Activated CD4-positive, alpha-beta memory T cell treated with anti-CD3 and anti-CD28 coated beads, Interleukin-2, amount 10 ng/mL, durations not matched to agents 7 days and 5 days (primary cell): ENCODE measurements around the gene SUMF1. TPM values are rescaled to one million over a fixed set of nuclear protein-coding genes. Genes with fewer than 3 reads are reported as not detected.

Experiments used
- CTCF ChIA-PET: fragments of 350-600 bp; sonication (Branson Sonifier 250); formaldehyde crosslinking; loops from one replicate; lab custom pipeline; 2021; ENCODE audit warnings: antibody characterized with exemption, inconsistent platforms; lab: Charles Lee
- POLR2A ChIA-PET: fragments of 350-600 bp; sonication (Branson Sonifier 250); formaldehyde crosslinking; loops from one replicate; lab custom pipeline; 2021; ENCODE audit warnings: antibody characterized with exemption; lab: Charles Lee
- DNase-seq: peaks from one replicate; pipeline ENCODE4 v3.0.0-alpha.2; 2020
- H3K27ac Mint-ChIP-seq: one replicate; pipeline ENCODE4 v1.8.0; 2021; ENCODE audit warnings: mild to moderate bottlenecking, mixed read lengths
- H3K27me3 Mint-ChIP-seq: one replicate; pipeline ENCODE4 v1.8.0; 2021; ENCODE audit warnings: mixed read lengths
- H3K36me3 Mint-ChIP-seq: one replicate; pipeline ENCODE4 v1.8.0; 2021; ENCODE audit warnings: low read depth, mixed read lengths
- H3K4me1 Mint-ChIP-seq: one replicate; pipeline ENCODE4 v1.8.0; 2021; ENCODE audit warnings: mixed read lengths
- H3K4me3 Mint-ChIP-seq: one replicate; pipeline ENCODE4 v1.8.0; 2021; ENCODE audit warnings: mild to moderate bottlenecking, mixed read lengths
- H3K9me3 Mint-ChIP-seq: one replicate; pipeline ENCODE4 v1.8.0; 2021; ENCODE audit warnings: mixed read lengths
- total RNA-seq, 2 experiments: library from RNA; stranded (reverse); gene quantifications; one replicate each; pipeline ENCODE4 v1.2.3, GENCODE V29; 2021

SUMF1 gene
- total RNA-seq, 2 experiments from 2014 or later, result 7.1 to 7.3 TPM

DNA sequence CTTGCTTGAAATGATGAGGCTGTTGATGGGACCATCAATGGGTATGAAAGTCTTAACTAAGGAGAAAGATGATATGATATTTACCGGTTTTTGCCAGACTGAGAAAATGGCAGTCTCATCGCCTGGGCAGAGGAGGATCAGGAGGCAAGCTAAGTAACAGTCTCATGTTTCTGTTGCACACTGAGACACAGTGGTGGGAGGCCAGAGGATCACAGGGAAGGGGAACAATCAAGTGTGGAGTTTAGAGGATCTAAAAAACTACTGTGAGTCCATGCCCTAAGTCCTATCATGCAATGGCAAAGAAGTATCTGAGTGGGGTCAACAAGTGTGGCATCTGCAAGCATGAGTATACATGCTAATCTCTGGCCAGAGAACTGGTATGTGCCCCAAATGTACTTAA is 62.2 kb downstream of the SUMF1 start:
- DNase-seq, result no peak
- POLR2A ChIA-PET, result interaction anchor here (1.1 kb wide), 1 partner anchor 8 kb away, joined by 4 read pairs; no protein-coding TSS in a partner anchor
- Mint-ChIP-seq H3K9me3 (no peaks in the 10 kb centered on the region), H3K27ac (no peak overlapping the region), H3K4me3 (no peak overlapping the region), H3K4me1 (peaks cover 49% of the 10 kb centered on the region), H3K36me3 (peaks cover 34% of the 10 kb centered on the region), H3K27me3 (no peaks in the 10 kb centered on the region)
- CTCF ChIA-PET, result no interaction called here

DNA sequence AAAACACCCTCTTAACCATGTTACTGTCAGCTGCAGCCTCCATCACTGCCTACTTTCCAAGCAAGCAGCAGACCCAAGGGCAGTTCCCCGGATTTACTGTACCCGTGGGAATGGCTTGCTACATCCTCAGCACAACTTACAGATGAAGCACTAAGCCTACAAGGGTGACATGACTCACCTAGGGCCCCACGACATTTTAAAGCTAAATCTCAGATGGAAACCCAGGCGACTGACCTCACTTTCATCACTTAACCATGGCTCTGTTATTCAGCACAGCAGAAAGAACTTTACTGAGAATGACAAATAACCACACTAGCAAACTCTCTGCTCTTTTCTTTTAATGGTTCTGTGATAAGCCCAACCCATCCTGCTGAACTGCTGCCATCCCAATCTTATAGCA is 65.6 kb downstream of the SUMF1 start:
- H3K36me3 Mint-ChIP-seq, result peaks cover 37% of the 10 kb centered on the region
- no peak overlapping the region for H3K4me3 Mint-ChIP-seq
- no peaks in the 10 kb centered on the region for H3K9me3 Mint-ChIP-seq
- no peak overlapping the region for H3K27ac Mint-ChIP-seq
- POLR2A ChIA-PET, result no interaction called here
- H3K27me3 Mint-ChIP-seq, result no peaks in the 10 kb centered on the region
- no peak for DNase-seq
- CTCF ChIA-PET, result no interaction called here
- peaks cover 29% of the 10 kb centered on the region for H3K4me1 Mint-ChIP-seq

DNA sequence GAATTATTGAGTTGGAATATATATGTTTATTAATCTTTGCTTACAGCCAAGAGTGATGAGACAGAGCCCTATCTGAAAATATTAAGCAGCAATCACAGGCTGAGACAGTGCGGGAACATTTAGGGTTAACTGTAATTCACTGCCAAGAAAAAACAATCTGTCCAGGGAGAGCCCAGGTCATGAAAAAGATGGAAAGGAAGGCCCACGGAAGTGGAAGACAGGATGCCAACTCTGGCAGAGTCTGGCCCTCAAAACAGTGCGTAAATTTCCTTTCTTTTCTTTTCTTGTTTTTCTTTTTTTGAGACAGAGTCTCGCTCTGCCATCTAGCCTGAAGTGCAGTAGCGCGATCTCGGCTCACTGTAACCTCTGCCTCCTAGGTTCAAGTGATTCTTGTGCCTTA is 67.6 kb downstream of the SUMF1 start:
- peaks cover 41% of the 10 kb centered on the region for H3K4me1 Mint-ChIP-seq
- CTCF ChIA-PET, result interaction anchor here (1.8 kb wide), 1 partner anchor 48 kb away, joined by 9 read pairs; no protein-coding TSS in a partner anchor
- DNase-seq, result no peak

DNA sequence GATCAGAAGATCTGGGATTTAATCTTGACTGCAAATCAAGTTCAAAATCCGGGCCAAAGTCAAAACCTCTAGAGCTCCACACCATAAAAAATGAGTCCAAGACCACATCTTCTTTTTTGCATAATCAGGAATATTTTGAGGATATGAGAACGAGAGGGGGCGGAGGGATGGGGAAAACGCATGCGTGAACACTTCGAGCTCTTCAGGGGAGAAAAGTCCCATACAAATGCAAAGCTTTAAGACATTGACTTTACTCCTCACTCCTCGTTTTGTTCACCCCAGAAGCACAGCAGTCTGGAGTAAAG is 68.2 kb downstream of the SUMF1 start:
- ChIA-PET CTCF (interaction anchor here (1.4 to 1.8 kb wide), 2 partner anchors 48 to 581 kb away, joined by 3 to 9 read pairs; no protein-coding TSS in a partner anchor), POLR2A (no interaction called here)
- Mint-ChIP-seq H3K27ac (no peak overlapping the region), H3K4me3 (no peak overlapping the region), H3K36me3 (peaks cover 49% of the 10 kb centered on the region), H3K27me3 (no peaks in the 10 kb centered on the region), H3K4me1 (peaks cover 46% of the 10 kb centered on the region), H3K9me3 (peaks cover 3% of the 10 kb centered on the region)
- DNase-seq, result no peak

More for the DNA sequence above, 67.6 kb downstream of the SUMF1 start:
- POLR2A ChIA-PET, result no interaction called here
- H3K27me3 Mint-ChIP-seq, result no peaks in the 10 kb centered on the region
- no peak overlapping the region for H3K27ac Mint-ChIP-seq
- H3K9me3 Mint-ChIP-seq, result peaks cover 3% of the 10 kb centered on the region
- peaks cover 46% of the 10 kb centered on the region for H3K36me3 Mint-ChIP-seq
- H3K4me3 Mint-ChIP-seq, result no peak overlapping the region

DNA sequence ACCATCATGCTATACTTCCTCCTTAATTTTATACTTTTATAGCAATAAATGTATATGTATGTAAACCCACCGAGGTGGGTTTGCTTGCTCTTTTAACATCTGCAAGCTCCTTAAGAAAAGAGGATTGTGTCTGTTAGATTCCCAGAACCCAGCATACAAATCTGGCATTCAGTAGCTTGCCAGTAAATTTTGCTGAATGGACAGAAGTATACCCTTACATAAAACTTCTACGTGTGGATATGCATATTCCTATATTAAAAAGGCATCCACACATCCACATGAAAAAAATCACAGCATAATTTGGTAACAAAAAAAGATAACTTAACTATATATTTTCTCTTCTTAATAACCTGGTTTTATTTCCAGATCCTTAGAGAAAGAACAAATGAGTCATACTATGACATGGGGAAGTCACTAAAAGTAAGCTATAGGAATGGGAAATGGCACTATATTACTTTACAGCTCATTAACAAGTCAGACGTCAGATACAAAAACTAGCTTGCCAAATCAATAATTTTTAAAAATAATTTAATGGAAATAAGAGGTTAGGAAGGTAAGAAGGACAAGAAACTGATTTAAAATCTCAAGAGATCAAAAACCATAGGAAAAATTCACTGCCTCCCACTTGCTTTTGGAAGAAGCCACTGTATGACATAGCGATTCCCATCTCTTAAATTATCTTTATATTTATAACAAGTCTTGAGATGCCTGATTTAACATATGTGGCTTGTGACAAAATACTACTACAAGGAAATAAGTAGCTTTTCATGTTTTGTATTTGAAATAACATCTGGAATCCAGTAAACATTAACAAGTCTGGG is 68.7 kb downstream of the SUMF1 start:
- Mint-ChIP-seq H3K27ac (no peak overlapping the region), H3K36me3 (peaks cover 49% of the 10 kb centered on the region), H3K4me1 (peaks cover 49% of the 10 kb centered on the region), H3K27me3 (no peaks in the 10 kb centered on the region), H3K9me3 (peaks cover 3% of the 10 kb centered on the region), H3K4me3 (no peak overlapping the region)
- CTCF ChIA-PET, result interaction anchor here (1.4 to 1.8 kb wide), 2 partner anchors 47 to 582 kb away, joined by 3 to 9 read pairs; no protein-coding TSS in a partner anchor
- POLR2A ChIA-PET, result interaction anchor here (1.2 kb wide), 1 partner anchor 11 kb away, joined by 4 read pairs; no protein-coding TSS in a partner anchor
- DNase-seq, result no peak

DNA sequence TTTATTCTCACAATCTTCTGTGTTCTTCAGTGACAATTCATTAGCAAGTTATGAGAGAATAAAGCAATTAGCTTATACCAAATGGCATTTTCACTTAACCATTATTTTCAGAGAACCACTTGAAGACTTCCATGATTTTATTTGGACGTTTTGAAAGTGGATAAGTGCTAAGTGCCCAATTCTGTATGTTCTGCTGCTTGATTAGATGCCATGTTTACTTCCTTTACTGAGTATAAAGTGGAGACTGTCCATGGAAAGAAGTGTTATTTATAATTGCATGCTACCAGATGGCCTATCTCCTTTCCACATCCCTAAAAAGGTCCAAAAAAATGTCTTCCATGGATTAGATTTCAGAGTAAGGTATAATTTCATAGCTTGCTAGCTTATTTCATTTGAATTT is 69.6 kb downstream of the SUMF1 start:
- POLR2A ChIA-PET, result interaction anchor here (1.2 kb wide), 1 partner anchor 11 kb away, joined by 4 read pairs; no protein-coding TSS in a partner anchor
- H3K27ac Mint-ChIP-seq, result no peak overlapping the region
- H3K4me3 Mint-ChIP-seq, result no peak overlapping the region
- peaks cover 48% of the 10 kb centered on the region for H3K36me3 Mint-ChIP-seq
- H3K27me3 Mint-ChIP-seq, result no peaks in the 10 kb centered on the region
- H3K9me3 Mint-ChIP-seq, result peaks cover 3% of the 10 kb centered on the region
- CTCF ChIA-PET, result interaction anchor here (0.6 to 1.8 kb wide), 3 partner anchors 46 to 704 kb away, joined by 3 to 9 read pairs (median 4); no protein-coding TSS in a partner anchor
- peaks cover 53% of the 10 kb centered on the region for H3K4me1 Mint-ChIP-seq
- no peak for DNase-seq

DNA sequence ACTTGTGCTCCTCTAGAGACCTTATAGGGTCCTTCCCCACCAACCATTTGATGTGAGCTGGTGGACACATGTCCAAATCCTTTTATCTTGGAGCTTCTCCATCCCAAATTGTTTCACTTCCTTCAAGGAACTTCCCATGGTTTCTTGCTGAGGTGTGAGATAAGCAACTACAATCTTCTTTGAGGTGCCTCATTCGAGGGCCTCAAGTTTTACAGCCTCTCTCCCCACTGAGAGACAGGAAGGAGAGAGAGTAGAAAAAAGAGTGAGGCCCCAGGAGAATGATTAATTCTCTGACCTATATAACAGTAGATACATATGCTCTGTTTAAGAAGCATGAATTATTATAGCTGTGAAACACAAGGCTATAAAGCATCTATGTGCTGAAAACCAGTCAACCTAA is 70.5 kb downstream of the SUMF1 start:
- Mint-ChIP-seq H3K9me3 (peaks cover 5% of the 10 kb centered on the region), H3K4me1 (peaks cover 45% of the 10 kb centered on the region), H3K27me3 (no peaks in the 10 kb centered on the region), H3K4me3 (no peak overlapping the region), H3K27ac (peak overlapping the region; percentile 27), H3K36me3 (peaks cover 50% of the 10 kb centered on the region)
- ChIA-PET POLR2A (interaction anchor here (1.2 to 3.7 kb wide), 3 partner anchors 9 to 97 kb away, joined by 3 to 27 read pairs (median 4); partner anchors contain the start of genes ITPR1 and SUMF1), CTCF (no interaction called here)
- DNase-seq, result no peak

DNA sequence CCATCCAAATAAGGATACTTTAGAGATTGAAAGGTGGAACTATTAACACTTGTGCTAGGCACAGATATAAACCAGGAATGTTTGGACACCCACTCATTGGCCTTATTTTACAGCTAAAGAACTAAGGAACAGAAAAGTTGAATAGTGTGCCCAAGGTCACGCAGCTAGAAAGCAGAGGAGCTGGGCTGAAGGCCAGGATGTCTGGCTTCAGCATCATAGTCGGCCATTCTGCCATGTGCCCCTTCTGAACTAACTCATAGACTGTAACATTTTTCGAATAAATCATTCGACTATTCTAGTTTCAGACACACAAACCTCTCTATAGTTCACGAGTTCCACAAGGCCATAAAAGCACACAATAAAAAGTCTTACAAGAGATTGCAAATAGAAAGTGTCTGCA is 71.1 kb downstream of the SUMF1 start:
- ChIA-PET CTCF (no interaction called here), POLR2A (interaction anchor here (1.2 to 3.7 kb wide), 3 partner anchors 10 to 98 kb away, joined by 3 to 27 read pairs (median 4); partner anchors contain the start of genes ITPR1 and SUMF1)

DNA sequence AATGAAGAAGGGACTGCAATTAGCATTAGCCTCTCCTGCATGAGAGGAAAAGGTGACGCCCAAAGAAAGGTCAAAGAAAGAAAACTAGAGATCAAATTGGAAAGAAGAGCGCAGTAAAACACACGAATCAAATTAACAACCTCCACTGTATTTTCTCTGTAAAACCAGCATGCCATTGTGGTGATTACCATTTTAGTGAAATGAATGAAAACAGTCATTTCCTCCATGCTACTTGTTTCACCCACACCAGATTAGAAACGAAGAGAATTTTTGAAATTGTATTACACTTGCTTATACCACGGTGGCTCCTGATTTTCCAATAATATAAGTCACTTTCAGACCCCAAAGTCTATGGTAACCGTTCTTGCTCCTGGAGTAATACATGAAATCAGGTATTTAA is 71.6 kb downstream of the SUMF1 start:
- DNase-seq, result no peak
- CTCF ChIA-PET, result interaction anchor here (1.6 kb wide), 1 partner anchor 26 kb away, joined by 3 read pairs; no protein-coding TSS in a partner anchor
- no peaks in the 10 kb centered on the region for H3K27me3 Mint-ChIP-seq
- H3K4me1 Mint-ChIP-seq, result peaks cover 40% of the 10 kb centered on the region
- POLR2A ChIA-PET, result interaction anchor here (1.2 to 3.7 kb wide), 5 partner anchors 10 to 124 kb away, joined by 3 to 27 read pairs (median 5); partner anchors contain the start of genes ITPR1 and SUMF1
- H3K36me3 Mint-ChIP-seq, result peaks cover 56% of the 10 kb centered on the region
- no peak overlapping the region for H3K4me3 Mint-ChIP-seq
- peak overlapping the region; percentile 58 for H3K27ac Mint-ChIP-seq
- peaks cover 9% of the 10 kb centered on the region for H3K9me3 Mint-ChIP-seq

More for the DNA sequence above, 71.1 kb downstream of the SUMF1 start:
- Mint-ChIP-seq H3K9me3 (peaks cover 6% of the 10 kb centered on the region), H3K4me3 (no peak overlapping the region), H3K27ac (peak overlapping the region; percentile 27), H3K27me3 (no peaks in the 10 kb centered on the region), H3K4me1 (peaks cover 40% of the 10 kb centered on the region), H3K36me3 (peaks cover 54% of the 10 kb centered on the region)
- no peak for DNase-seq

DNA sequence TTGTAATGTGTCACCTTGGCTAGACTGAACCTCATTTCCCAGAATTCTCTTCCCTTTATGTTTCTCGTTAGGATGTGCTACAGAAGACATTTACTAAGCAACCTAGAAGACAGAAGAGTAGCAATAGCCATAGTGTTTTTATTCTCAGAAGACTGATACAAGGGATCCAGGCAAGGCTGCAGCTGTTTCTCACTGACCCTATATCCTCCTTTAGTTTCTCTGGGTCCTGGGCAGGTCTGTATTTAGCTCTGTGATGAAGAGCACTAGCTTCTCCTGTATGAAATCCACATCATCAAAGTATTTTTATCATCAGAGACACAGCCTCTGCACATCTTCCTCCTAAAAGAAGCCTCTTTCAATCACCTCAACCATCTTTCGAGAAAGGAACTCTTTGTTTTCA is 72.5 kb downstream of the SUMF1 start:
- Mint-ChIP-seq H3K36me3 (peaks cover 54% of the 10 kb centered on the region), H3K27ac (peak overlapping the region; percentile 90), H3K4me1 (peaks cover 42% of the 10 kb centered on the region), H3K27me3 (no peaks in the 10 kb centered on the region), H3K9me3 (peaks cover 9% of the 10 kb centered on the region), H3K4me3 (no peak overlapping the region)
- POLR2A ChIA-PET, result interaction anchor here (0.9 to 3.7 kb wide), 6 partner anchors 15 to 124 kb away, joined by 3 to 27 read pairs (median 4); partner anchors contain the start of genes ITPR1 and SUMF1
- CTCF ChIA-PET, result interaction anchor here (1.2 to 2.3 kb wide), 3 partner anchors 27 to 75 kb away, joined by 3 to 12 read pairs (median 3); no protein-coding TSS in a partner anchor
- DNase-seq, result no peak

DNA sequence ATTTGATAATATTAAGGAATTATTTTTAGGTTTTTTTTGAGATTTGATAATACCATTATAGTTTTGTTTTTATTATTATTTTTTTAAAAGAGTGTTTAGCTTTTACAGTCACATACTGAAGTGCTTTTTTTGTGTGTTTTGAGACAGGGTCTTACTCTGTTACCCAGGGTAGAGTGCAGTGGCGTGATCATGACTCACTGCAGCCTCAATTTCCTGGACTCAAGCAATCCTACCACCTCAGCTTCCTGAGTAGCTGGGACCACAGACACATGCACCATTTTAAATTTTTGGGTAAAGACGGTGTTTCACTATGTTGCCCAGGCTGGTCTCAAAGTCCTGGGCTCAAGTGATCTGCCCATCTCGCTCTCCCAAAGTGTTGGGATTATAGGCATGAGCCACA is 73.0 kb downstream of the SUMF1 start:
- POLR2A ChIA-PET, result interaction anchor here (0.9 to 3.7 kb wide), 6 partner anchors 16 to 125 kb away, joined by 3 to 27 read pairs (median 4); partner anchors contain the start of genes ITPR1 and SUMF1
- H3K9me3 Mint-ChIP-seq, result peaks cover 9% of the 10 kb centered on the region
- no peaks in the 10 kb centered on the region for H3K27me3 Mint-ChIP-seq
- peak overlapping the region; percentile 90 for H3K27ac Mint-ChIP-seq
- H3K4me1 Mint-ChIP-seq, result peaks cover 47% of the 10 kb centered on the region
- CTCF ChIA-PET, result interaction anchor here (1.2 to 2.3 kb wide), 3 partner anchors 28 to 75 kb away, joined by 3 to 12 read pairs (median 3); no protein-coding TSS in a partner anchor
- peaks cover 49% of the 10 kb centered on the region for H3K36me3 Mint-ChIP-seq
- DNase-seq, result peak; percentile 66
- no peak overlapping the region for H3K4me3 Mint-ChIP-seq

DNA sequence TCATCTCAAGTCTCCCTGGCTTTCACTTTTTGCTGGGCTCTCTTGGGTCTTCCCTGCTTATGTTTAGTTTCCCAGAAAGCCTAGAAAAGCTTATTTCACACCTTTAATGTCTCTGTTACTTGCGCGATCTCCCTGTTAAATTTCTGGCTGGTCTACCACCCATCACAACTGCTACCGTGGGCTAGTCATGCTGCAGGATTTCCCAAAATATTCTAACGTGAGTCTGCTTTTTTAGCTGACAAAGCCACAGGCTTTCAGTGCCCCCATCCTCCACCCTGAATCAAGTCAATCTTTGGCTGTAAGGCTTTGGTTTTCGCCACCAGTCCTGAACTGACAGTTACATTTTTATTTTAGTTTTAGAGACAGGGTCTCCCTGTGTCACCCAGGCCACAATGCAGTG is 74.1 kb downstream of the SUMF1 start:
- no peak for DNase-seq
- POLR2A ChIA-PET, result interaction anchor here (3.7 kb wide), 1 partner anchor 101 kb away, joined by 27 read pairs; the partner anchor contains the start of gene ITPR1
- Mint-ChIP-seq H3K4me3 (no peak overlapping the region), H3K4me1 (peaks cover 54% of the 10 kb centered on the region), H3K36me3 (peaks cover 49% of the 10 kb centered on the region), H3K27ac (no peak overlapping the region), H3K27me3 (no peaks in the 10 kb centered on the region), H3K9me3 (peaks cover 9% of the 10 kb centered on the region)
- CTCF ChIA-PET, result interaction anchor here (2.3 kb wide), 1 partner anchor 42 kb away, joined by 12 read pairs; no protein-coding TSS in a partner anchor
